ENCODE results near the gene KRT6C.

- no peak for TF ChIP-seq FOXM1 (IDR thresholded peaks at IDR 0.05; ENCODE audit: borderline replicate concordance)
- no peak for TF ChIP-seq FOXA1 (IDR thresholded peaks at IDR 0.05)
- no peak for TF ChIP-seq FOXK2 (IDR thresholded peaks at IDR 0.05)
- no peak for TF ChIP-seq ZNF384 (IDR thresholded peaks at IDR 0.05)
- TF ChIP-seq BHLHE40 (IDR thresholded peaks at IDR 0.05; ENCODE audit: borderline replicate concordance) = no peak
- TF ChIP-seq PKNOX1 (IDR thresholded peaks at IDR 0.05) = no peak
- no peak for TF ChIP-seq ARNT (IDR thresholded peaks at IDR 0.05)
- no peak for TF ChIP-seq SP1 (IDR thresholded peaks at IDR 0.05)
- TF ChIP-seq ELF4 (IDR thresholded peaks at IDR 0.05) = no peak
- no peak for TF ChIP-seq SUZ12 (IDR thresholded peaks at IDR 0.05)
Observed at GRCh38 chr12:52506858-52507715, 33.5 kb upstream of the KRT6C start.
